H9 (cell line): ENCODE data around the gene YPEL3. TPM values are rescaled to one million over a fixed set of nuclear protein-coding genes. Genes with fewer than 3 reads are reported as not detected.
A peak's percentile ranks its signal among the peaks of the same experiment; 100 is the strongest.

Source experiments
- DNase-seq: peaks from one replicate; pipeline ENCODE4 v3.0.0-alpha.2; 2017
- H2AFZ ChIP-seq: one replicate; pipeline ENCODE4 v1.6.1; 2013; ENCODE audit warnings: mild to moderate bottlenecking, low read length, control low read depth, moderate library complexity
- H2AK5ac ChIP-seq: 2 replicates; pipeline ENCODE4 v1.6.1; 2013; ENCODE audit warnings: low read length, control low read depth, mixed read lengths; ENCODE audit not compliant: insufficient read length
- H2BK120ac ChIP-seq: one replicate; pipeline ENCODE4 v1.6.1; 2013; ENCODE audit warnings: low read depth, mild to moderate bottlenecking, low read length, control low read depth, inconsistent platforms; ENCODE audit not compliant: poor library complexity, severe bottlenecking
- H2BK12ac ChIP-seq: 2 replicates; pipeline ENCODE4 v1.6.1; 2013; ENCODE audit warnings: low read length, control low read depth, mixed read lengths, low read depth; ENCODE audit not compliant: insufficient read length
- H2BK15ac ChIP-seq: 2 replicates; pipeline ENCODE4 v1.6.1; 2013; ENCODE audit warnings: low read depth, low read length, control low read depth
- H2BK20ac ChIP-seq: one replicate; pipeline ENCODE4 v1.6.1; 2013; ENCODE audit warnings: low read depth, mild to moderate bottlenecking, low read length, control low read depth, inconsistent platforms; ENCODE audit not compliant: poor library complexity, severe bottlenecking
- H2BK5ac ChIP-seq: 2 replicates; pipeline ENCODE4 v1.6.1; 2013; ENCODE audit warnings: low read length, control low read depth, mixed read lengths; ENCODE audit not compliant: insufficient read length
- H3K14ac ChIP-seq: 2 replicates; pipeline ENCODE4 v1.6.1; 2013; ENCODE audit warnings: low read length, control low read depth; ENCODE audit not compliant: insufficient read depth
- H3K18ac ChIP-seq: 2 replicates; pipeline ENCODE4 v1.6.1; 2013; ENCODE audit warnings: low read depth, mild to moderate bottlenecking, mixed read lengths, low read length, control low read depth; ENCODE audit not compliant: insufficient read length
- H3K23ac ChIP-seq: 2 replicates; pipeline ENCODE4 v1.6.1; 2013; ENCODE audit warnings: low read length, control low read depth, mixed read lengths, low read depth; ENCODE audit not compliant: insufficient read length
- H3K23me2 ChIP-seq: 2 replicates; pipeline ENCODE4 v1.6.1; 2013; ENCODE audit warnings: low read depth, mild to moderate bottlenecking, mixed read lengths, low read length, control low read depth; ENCODE audit not compliant: insufficient read length, poor library complexity, severe bottlenecking
- H3K27ac ChIP-seq: 2 replicates; pipeline ENCODE4 v1.5.1; 2013; ENCODE audit warnings: low read length, control low read depth, mixed read lengths, low read depth; ENCODE audit not compliant: insufficient read length
- H3K27me3 ChIP-seq: 2 replicates; pipeline ENCODE4 v1.6.1; 2013; ENCODE audit warnings: low read length, control low read depth, inconsistent platforms; ENCODE audit not compliant: insufficient read depth
- H3K4ac ChIP-seq: 2 replicates; pipeline ENCODE4 v1.6.1; 2013; ENCODE audit warnings: low read depth, mild to moderate bottlenecking, control low read depth, inconsistent platforms, low read length, moderate library complexity
- H3K4me1 ChIP-seq: 2 replicates; pipeline ENCODE4 v1.6.1; 2013; ENCODE audit warnings: low read length, control low read depth, inconsistent platforms; ENCODE audit not compliant: insufficient read depth
- H3K4me2 ChIP-seq: 2 replicates; pipeline ENCODE4 v1.6.1; 2013; ENCODE audit warnings: low read length, control low read depth, mixed read lengths; ENCODE audit not compliant: insufficient read length, insufficient read depth
- H3K56ac ChIP-seq: 2 replicates; pipeline ENCODE4 v1.6.1; 2013; ENCODE audit warnings: low read depth, mild to moderate bottlenecking, mixed read lengths, low read length, control low read depth; ENCODE audit not compliant: insufficient read length
- H3K79me1 ChIP-seq: 2 replicates; pipeline ENCODE4 v1.6.1; 2013; ENCODE audit warnings: low read depth, mild to moderate bottlenecking, moderate library complexity, low read length, control low read depth, inconsistent platforms; ENCODE audit not compliant: insufficient read depth, poor library complexity, severe bottlenecking
- H3K79me2 ChIP-seq: 2 replicates; pipeline ENCODE4 v1.6.1; 2013; ENCODE audit warnings: low read length, control low read depth, inconsistent platforms; ENCODE audit not compliant: insufficient read depth
- H3K9ac ChIP-seq: 2 replicates; pipeline ENCODE4 v1.6.1; 2013; ENCODE audit warnings: low read length, control low read depth, mixed read lengths; ENCODE audit not compliant: insufficient read length; ENCODE audit errors: extremely low read depth
- H3K9me3 ChIP-seq: one replicate; pipeline ENCODE4 v1.6.1; 2013; ENCODE audit warnings: low read depth, low read length, inconsistent platforms; ENCODE audit not compliant: control insufficient read depth
- H3T11ph ChIP-seq: one replicate; pipeline ENCODE4 v1.6.1; 2013; ENCODE audit warnings: mild to moderate bottlenecking, low read length, control low read depth, inconsistent platforms
- H4K20me1 ChIP-seq: one replicate; pipeline ENCODE4 v1.6.1; 2013; ENCODE audit not compliant: control insufficient read depth, insufficient read length, insufficient read depth
- H4K5ac ChIP-seq: 2 replicates; pipeline ENCODE4 v1.6.1; 2013; ENCODE audit warnings: low read depth, mild to moderate bottlenecking, mixed read lengths, low read length, control low read depth; ENCODE audit not compliant: insufficient read length
- H4K8ac ChIP-seq: replicated peaks from 2 replicates; pipeline ENCODE4 v1.6.1; 2013; ENCODE audit warnings: low read length, control low read depth, mixed read lengths, low read depth; ENCODE audit not compliant: insufficient read length
- H4K91ac ChIP-seq: 2 replicates; pipeline ENCODE4 v1.6.1; 2013; ENCODE audit warnings: low read depth, mild to moderate bottlenecking, moderate library complexity, mixed read lengths, low read length, control low read depth; ENCODE audit not compliant: insufficient read length
- H3K27ac Mint-ChIP-seq, 3 experiments: 2 replicates in 2 of 3; 3 replicates in 1 of 3; pipeline ENCODE4 v1.8.0; 2020 to 2021; ENCODE audit warnings: mixed read lengths in 3 of 3, mild to moderate bottlenecking in 1 of 3, moderate library complexity in 1 of 3
- H3K27me3 Mint-ChIP-seq: 2 replicates; pipeline ENCODE4 v1.8.0; 2021; ENCODE audit warnings: low read depth, mild to moderate bottlenecking, moderate library complexity, mixed read lengths
- H3K36me3 Mint-ChIP-seq, 3 experiments: 2 replicates in 2 of 3; 3 replicates in 1 of 3; pipeline ENCODE4 v1.8.0; 2020 to 2021; ENCODE audit warnings: low read depth in 3 of 3, mixed read lengths in 3 of 3; ENCODE audit not compliant: insufficient read depth in 1 of 3
- H3K4me1 Mint-ChIP-seq, 2 experiments: 2 replicates each; pipeline ENCODE4 v1.8.0; 2020; ENCODE audit warnings: mixed read lengths in 2 of 2
- H3K4me3 Mint-ChIP-seq, 2 experiments: 2 replicates in 1 of 2; 3 replicates in 1 of 2; pipeline ENCODE4 v1.8.0; 2020 to 2021; ENCODE audit warnings: mild to moderate bottlenecking in 2 of 2, mixed read lengths in 2 of 2, moderate library complexity in 1 of 2
- H3K9me3 Mint-ChIP-seq, 2 experiments: 2 replicates in 1 of 2; 3 replicates in 1 of 2; pipeline ENCODE4 v1.8.0; 2020; ENCODE audit warnings: mild to moderate bottlenecking in 2 of 2, mixed read lengths in 2 of 2, moderate library complexity in 1 of 2
- WGBS: extraction: QIAGEN DNeasy Blood & Tissue Kit; methylation state at CpG from one replicate; pipeline ENCODE4 v1.1.7; 2013; ENCODE audit warnings: missing lambda C conversion rate, low lambda C conversion rate, mixed read lengths; ENCODE audit not compliant: insufficient read length; ENCODE audit errors: extremely low coverage; 5-methylcytosine and 5-hydroxymethylcytosine counted together
- total RNA-seq: library from RNA; stranded (reverse); gene quantifications from 2 replicates; pipeline ENCODE4 v1.2.1, GENCODE V29; 2021
- TF ChIP-seq, protein P1 (sequence below): fragments of 200-600 bp; sonication (generic); conservative IDR thresholded peaks from 3 replicates; pipeline ENCODE4 v1.8.0; 2021; ENCODE audit warnings: antibody characterized with exemption, mild to moderate bottlenecking

Gene YPEL3
- total RNA-seq, 1 experiment from 2014 or later: 27.5 TPM

DNA sequence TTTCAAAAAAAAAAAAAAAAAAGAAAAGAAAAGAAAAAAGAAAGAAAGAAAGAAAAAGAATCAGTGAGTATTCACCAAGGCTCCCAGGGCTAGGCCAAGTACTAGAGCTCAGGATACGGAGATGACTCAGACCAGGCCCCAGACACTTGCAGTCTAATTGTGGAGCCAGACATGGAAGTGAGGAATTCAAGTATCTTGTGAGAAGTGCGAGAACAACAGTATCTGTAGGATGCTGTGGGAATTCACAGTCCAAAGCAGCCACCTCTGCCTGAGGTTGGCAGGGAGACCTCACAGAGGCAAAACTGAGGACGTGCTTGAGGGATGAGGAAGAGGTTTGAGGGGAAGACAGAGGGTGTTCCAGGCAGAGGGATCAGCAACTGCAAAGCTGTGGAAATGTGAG lies 44.5 kb downstream of the YPEL3 start:
- Histone ChIP-seq H2BK20ac (no peak overlapping the region), H2BK12ac (no peak overlapping the region), H3K27ac (no peak overlapping the region), H3T11ph (no peak overlapping the region), H3K9ac (no peak overlapping the region), H3K18ac (no peak overlapping the region), H4K5ac (no peak overlapping the region), H2AFZ (no peak overlapping the region), H3K4me2 (no peak overlapping the region), H3K4ac (no peak overlapping the region), H3K79me2 (no peaks in the 10 kb centered on the region), H4K8ac (no peak overlapping the region), H3K56ac (no peak overlapping the region), H3K9me3 (no peaks in the 10 kb centered on the region), H2BK120ac (no peak overlapping the region), H3K27me3 (no peaks in the 10 kb centered on the region), H3K14ac (no peak overlapping the region), H3K23ac (no peak overlapping the region), H3K4me1 (no peaks in the 10 kb centered on the region), H2BK15ac (no peak overlapping the region), H4K20me1 (no peaks in the 10 kb centered on the region), H3K23me2 (peaks cover 9% of the 10 kb centered on the region), H2BK5ac (no peak overlapping the region), H3K79me1 (no peaks in the 10 kb centered on the region), H2AK5ac (no peak overlapping the region), H4K91ac (no peak overlapping the region)
- no CpG with 5 or more reads among the region's 3 CpGs for WGBS
- DNase-seq: no peak
- Mint-ChIP-seq H3K4me3 (peak overlapping the region in 1 of 2 experiments; percentile 25; a peak in 3 of 5 replicates), H3K4me1 (peaks cover 13 to 20% of the 10 kb centered on the region in 2 experiments), H3K27ac (no peak overlapping the region), H3K9me3 (no peaks in the 10 kb centered on the region), H3K36me3 (no peaks in the 10 kb centered on the region), H3K27me3 (peaks cover 20% of the 10 kb centered on the region)
- TF ChIP-seq, protein P1, sequence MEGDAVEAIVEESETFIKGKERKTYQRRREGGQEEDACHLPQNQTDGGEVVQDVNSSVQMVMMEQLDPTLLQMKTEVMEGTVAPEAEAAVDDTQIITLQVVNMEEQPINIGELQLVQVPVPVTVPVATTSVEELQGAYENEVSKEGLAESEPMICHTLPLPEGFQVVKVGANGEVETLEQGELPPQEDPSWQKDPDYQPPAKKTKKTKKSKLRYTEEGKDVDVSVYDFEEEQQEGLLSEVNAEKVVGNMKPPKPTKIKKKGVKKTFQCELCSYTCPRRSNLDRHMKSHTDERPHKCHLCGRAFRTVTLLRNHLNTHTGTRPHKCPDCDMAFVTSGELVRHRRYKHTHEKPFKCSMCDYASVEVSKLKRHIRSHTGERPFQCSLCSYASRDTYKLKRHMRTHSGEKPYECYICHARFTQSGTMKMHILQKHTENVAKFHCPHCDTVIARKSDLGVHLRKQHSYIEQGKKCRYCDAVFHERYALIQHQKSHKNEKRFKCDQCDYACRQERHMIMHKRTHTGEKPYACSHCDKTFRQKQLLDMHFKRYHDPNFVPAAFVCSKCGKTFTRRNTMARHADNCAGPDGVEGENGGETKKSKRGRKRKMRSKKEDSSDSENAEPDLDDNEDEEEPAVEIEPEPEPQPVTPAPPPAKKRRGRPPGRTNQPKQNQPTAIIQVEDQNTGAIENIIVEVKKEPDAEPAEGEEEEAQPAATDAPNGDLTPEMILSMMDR: no peak
